Activated T-cell treated with anti-CD3 and anti-CD28 coated beads, Interleukin-2, amount 50 U/mL, for 24 hours (primary cell): ENCODE measurements around the gene METTL26.

ENCODE experiments used
- DNase-seq: peaks from one replicate; pipeline ENCODE4 v3.0.0-alpha.2; 2020
- H3K27ac Mint-ChIP-seq: 2 replicates; pipeline ENCODE4 v1.8.0; 2020; ENCODE audit warnings: mild to moderate bottlenecking, mixed read lengths
- H3K27me3 Mint-ChIP-seq: 2 replicates; pipeline ENCODE4 v1.8.0; 2020; ENCODE audit warnings: mixed read lengths
- H3K36me3 Mint-ChIP-seq: 2 replicates; pipeline ENCODE4 v1.8.0; 2020; ENCODE audit warnings: low read depth, mixed read lengths
- H3K4me1 Mint-ChIP-seq: 2 replicates; pipeline ENCODE4 v1.8.0; 2020; ENCODE audit warnings: low read depth, mixed read lengths
- H3K4me3 Mint-ChIP-seq: 2 replicates; pipeline ENCODE4 v1.8.0; 2020; ENCODE audit warnings: mild to moderate bottlenecking, moderate library complexity, mixed read lengths
- H3K9me3 Mint-ChIP-seq: 2 replicates; pipeline ENCODE4 v1.8.0; 2020; ENCODE audit warnings: mixed read lengths

METTL26 gene

GRCh38 chr16:641326-642188, 5.5 kb upstream of the METTL26 start, which contains the start of gene MCRIP2:
Gene MCRIP2 (plus strand): TSS chr16:641828. CDS start chr16:641992, 164 bp downstream.
- peak; percentile 88 for DNase-seq
- Mint-ChIP-seq H3K27me3 (no peaks in the 10 kb centered on the region), H3K36me3 (peaks cover 26% of the 10 kb centered on the region), H3K4me3 (peak within 1 kb of the TSS; percentile 83), H3K4me1 (peaks cover 25% of the 10 kb centered on the region), H3K27ac (peak within 1 kb of the TSS; percentile 71), H3K9me3 (no peaks in the 10 kb centered on the region)

- Mint-ChIP-seq H3K9me3 (no peaks in the 10 kb centered on the region), H3K4me1 (peaks cover 28% of the 10 kb centered on the region), H3K27me3 (no peaks in the 10 kb centered on the region), H3K27ac (no peak overlapping the region), H3K36me3 (peaks cover 24% of the 10 kb centered on the region), H3K4me3 (no peak overlapping the region)
- no peak for DNase-seq
Measured at GRCh38 chr16:640614-641013, 4.5 kb upstream of the METTL26 start.

GRCh38 chr16:638836-639235, 2.7 kb upstream of the METTL26 start:
- peaks cover 24% of the 10 kb centered on the region for H3K36me3 Mint-ChIP-seq
- no peaks in the 10 kb centered on the region for H3K9me3 Mint-ChIP-seq
- H3K4me3 Mint-ChIP-seq: no peak overlapping the region
- DNase-seq: no peak
- no peaks in the 10 kb centered on the region for H3K27me3 Mint-ChIP-seq
- no peak overlapping the region for H3K27ac Mint-ChIP-seq
- peaks cover 25% of the 10 kb centered on the region for H3K4me1 Mint-ChIP-seq

- Mint-ChIP-seq H3K27me3 (no peaks in the 10 kb centered on the region), H3K4me1 (peaks cover 21% of the 10 kb centered on the region), H3K9me3 (no peaks in the 10 kb centered on the region), H3K27ac (no peak overlapping the region), H3K36me3 (peaks cover 24% of the 10 kb centered on the region), H3K4me3 (no peak overlapping the region)
- DNase-seq: no peak
Measured at GRCh38 chr16:638034-638543, 2.0 kb upstream of the METTL26 start.

- DNase-seq: no peak
- Mint-ChIP-seq H3K4me3 (peak overlapping the region; percentile 86), H3K27me3 (no peaks in the 10 kb centered on the region), H3K9me3 (no peaks in the 10 kb centered on the region), H3K27ac (peak overlapping the region; percentile 98), H3K36me3 (peaks cover 21% of the 10 kb centered on the region), H3K4me1 (peaks cover 17% of the 10 kb centered on the region)
Measured at GRCh38 chr16:637081-638018, 1.2 kb upstream of the METTL26 start.

- peaks cover 17% of the 10 kb centered on the region for H3K4me1 Mint-ChIP-seq
- H3K9me3 Mint-ChIP-seq: no peaks in the 10 kb centered on the region
- peak; percentile 60 for DNase-seq
- H3K27ac Mint-ChIP-seq: peak overlapping the region; percentile 47
- H3K27me3 Mint-ChIP-seq: no peaks in the 10 kb centered on the region
- H3K36me3 Mint-ChIP-seq: peaks cover 21% of the 10 kb centered on the region
- peak overlapping the region; percentile 86 for H3K4me3 Mint-ChIP-seq
Measured at GRCh38 chr16:635573-636205, 416 bp downstream of the METTL26 start.

- H3K36me3 Mint-ChIP-seq: peaks cover 21% of the 10 kb centered on the region
- H3K9me3 Mint-ChIP-seq: no peaks in the 10 kb centered on the region
Measured at GRCh38 chr16:634996-635395, 1.1 kb downstream of the METTL26 start.

GRCh38 chr16:634051-634670, 1.9 kb downstream of the METTL26 start:
- Mint-ChIP-seq H3K4me3 (peak overlapping the region; percentile 86), H3K27me3 (no peaks in the 10 kb centered on the region), H3K9me3 (no peaks in the 10 kb centered on the region), H3K36me3 (peaks cover 21% of the 10 kb centered on the region), H3K4me1 (peaks cover 15% of the 10 kb centered on the region), H3K27ac (peak overlapping the region; percentile 81)
- DNase-seq: no peak

More at GRCh38 chr16:634996-635395, 1.1 kb downstream of the METTL26 start:
- Mint-ChIP-seq H3K27ac (peak overlapping the region; percentile 81), H3K4me1 (peaks cover 15% of the 10 kb centered on the region), H3K27me3 (no peaks in the 10 kb centered on the region), H3K4me3 (peak overlapping the region; percentile 86)
- DNase-seq: no peak

GRCh38 chr16:633336-634050, 2.6 kb downstream of the METTL26 start:
- Mint-ChIP-seq H3K9me3 (no peaks in the 10 kb centered on the region), H3K36me3 (peaks cover 23% of the 10 kb centered on the region), H3K27ac (no peak overlapping the region), H3K27me3 (no peaks in the 10 kb centered on the region), H3K4me3 (no peak overlapping the region), H3K4me1 (peaks cover 15% of the 10 kb centered on the region)
- DNase-seq: no peak

GRCh38 chr16:632486-633335, 3.4 kb downstream of the METTL26 start:
- H3K27me3 Mint-ChIP-seq: no peaks in the 10 kb centered on the region
- H3K4me3 Mint-ChIP-seq: no peak overlapping the region
- H3K9me3 Mint-ChIP-seq: no peaks in the 10 kb centered on the region
- DNase-seq: no peak
- H3K27ac Mint-ChIP-seq: no peak overlapping the region
- H3K36me3 Mint-ChIP-seq: peaks cover 30% of the 10 kb centered on the region
- peaks cover 15% of the 10 kb centered on the region for H3K4me1 Mint-ChIP-seq

GRCh38 chr16:631808-632358, 4.2 kb downstream of the METTL26 start:
- H3K36me3 Mint-ChIP-seq: peaks cover 36% of the 10 kb centered on the region
- peaks cover 11% of the 10 kb centered on the region for H3K4me1 Mint-ChIP-seq
- H3K9me3 Mint-ChIP-seq: no peaks in the 10 kb centered on the region

GRCh38 chr16:630815-631405, 5.2 kb downstream of the METTL26 start, which contains the start of gene WFIKKN1:
Gene WFIKKN1 (plus strand): TSS chr16:630985. CDS start chr16:631254, 269 bp downstream.
- Mint-ChIP-seq H3K36me3 (peaks cover 39% of the 10 kb centered on the region), H3K27me3 (no peaks in the 10 kb centered on the region), H3K4me1 (peaks cover 5% of the 10 kb centered on the region), H3K27ac (no peak within 1 kb of the TSS), H3K4me3 (no peak within 1 kb of the TSS), H3K9me3 (no peaks in the 10 kb centered on the region)
- DNase-seq: peak; percentile 40

More at GRCh38 chr16:631808-632358, 4.2 kb downstream of the METTL26 start:
- Mint-ChIP-seq H3K27ac (no peak overlapping the region), H3K4me3 (no peak overlapping the region), H3K27me3 (no peaks in the 10 kb centered on the region)
- DNase-seq: no peak
